ENCODE measurements around the gene FTO.

Gene FTO

GRCh38 chr16:53755026-53755910, 51.3 kb downstream of the FTO start:
- DNase-seq (ENCODE audit: low read depth in 2 of 2) = no peak

GRCh38 chr16:53756275-53756996, 52.5 kb downstream of the FTO start:
- no peak for DNase-seq (ENCODE audit: low read depth in 2 of 2)

- no peak for DNase-seq (ENCODE audit: low read depth in 2 of 2)
These were observed 54.1 kb downstream of the FTO start for GRCh38 chr16:53757971-53758609.

- DNase-seq (ENCODE audit: low read depth in 2 of 2) = no peak
These were observed 58.2 kb downstream of the FTO start for GRCh38 chr16:53761962-53762703.

GRCh38 chr16:53766304-53767016, 62.5 kb downstream of the FTO start:
- DNase-seq (ENCODE audit: low read depth in 2 of 2) = no peak

GRCh38 chr16:53768167-53768566, 64.2 kb downstream of the FTO start:
- DNase-seq (ENCODE audit: low read depth in 2 of 2) = no peak

GRCh38 chr16:53768593-53768992, 64.6 kb downstream of the FTO start:
- DNase-seq (ENCODE audit: low read depth in 2 of 2) = peak; percentile 80 to 84

- no peak for DNase-seq (ENCODE audit: low read depth in 2 of 2)
These were observed 65.2 kb downstream of the FTO start for GRCh38 chr16:53769185-53769584.

GRCh38 chr16:53769787-53770186, 65.8 kb downstream of the FTO start:
- no peak for DNase-seq (ENCODE audit: low read depth in 2 of 2)

GRCh38 chr16:53770641-53771040, 66.7 kb downstream of the FTO start:
- DNase-seq (ENCODE audit: low read depth in 2 of 2) = no peak

- DNase-seq (ENCODE audit: low read depth in 2 of 2) = no peak
These were observed 67.9 kb downstream of the FTO start for GRCh38 chr16:53771655-53772497.

- peak; percentile 64 to 67 for DNase-seq (ENCODE audit: low read depth in 2 of 2)
These were observed 69.3 kb downstream of the FTO start for GRCh38 chr16:53773150-53773846.

GRCh38 chr16:53773881-53774280, 69.9 kb downstream of the FTO start:
- DNase-seq (ENCODE audit: low read depth in 2 of 2) = no peak

- no peak for DNase-seq (ENCODE audit: low read depth in 2 of 2)
These were observed 71.3 kb downstream of the FTO start for GRCh38 chr16:53775106-53775820.

GRCh38 chr16:53775821-53776431, 72.0 kb downstream of the FTO start:
- DNase-seq (ENCODE audit: low read depth in 2 of 2) = peak; percentile 95

GRCh38 chr16:53779186-53779585, 75.2 kb downstream of the FTO start:
- no peak for DNase-seq (ENCODE audit: low read depth in 2 of 2)

GRCh38 chr16:53780051-53780450, 76.1 kb downstream of the FTO start:
- no peak for DNase-seq (ENCODE audit: low read depth in 2 of 2)

- DNase-seq (ENCODE audit: low read depth in 2 of 2) = no peak
These were observed 77.2 kb downstream of the FTO start for GRCh38 chr16:53781023-53781605.

Data from fibroblast of skin of left quadriceps (primary cell).